Epithelial cell of proximal tubule (primary cell): ENCODE results near the gene RSPO1. TPM values are rescaled to one million over a fixed set of nuclear protein-coding genes. Genes with fewer than 3 reads are reported as not detected.

Experiments
- DNase-seq: peaks from one replicate; pipeline ENCODE4 v3.0.0-alpha.2; 2011; ENCODE audit warnings: low read depth
- H3K4me3 ChIP-seq: 2 replicates; pipeline ENCODE4 v1.5.1; 2011; ENCODE audit warnings: low read depth, mild to moderate bottlenecking, low read length
- total RNA-seq: library from RNA; depleted of rRNA; stranded (reverse); fragments of >200 nt; gene quantifications from 2 replicates; pipeline ENCODE4 v1.2.3, GENCODE V29; 2015
- TF ChIP-seq, protein P1 (sequence below): conservative IDR thresholded peaks from 2 replicates; pipeline ENCODE4 v1.5.1; 2012; ENCODE audit warnings: low read depth, mild to moderate bottlenecking, low read length

Gene RSPO1
- total RNA-seq, 1 donor from 2014 or later = not detected

DNA sequence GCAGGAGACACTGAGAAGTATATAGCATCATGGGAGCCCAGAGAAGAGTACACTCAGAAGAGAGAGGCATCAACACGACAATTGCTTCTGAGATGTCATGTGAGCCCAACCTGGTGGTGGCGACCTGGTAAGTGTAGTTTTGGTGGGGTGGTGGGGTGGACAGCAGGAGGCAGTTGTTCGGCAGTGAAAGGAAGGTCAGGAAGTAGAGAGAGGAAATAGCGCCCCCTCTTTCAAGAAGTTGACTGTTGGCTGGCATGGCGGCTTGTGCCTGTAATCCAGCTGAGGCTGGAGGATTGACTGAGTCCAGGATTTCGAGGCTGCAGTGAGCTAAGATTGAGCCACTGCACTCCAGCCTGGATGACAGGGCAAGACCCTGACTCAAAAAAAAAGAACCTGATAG is 12.6 kb downstream of the RSPO1 start:
- no peak for DNase-seq
- no peak overlapping the region for H3K4me3 ChIP-seq
- TF ChIP-seq, protein P1, sequence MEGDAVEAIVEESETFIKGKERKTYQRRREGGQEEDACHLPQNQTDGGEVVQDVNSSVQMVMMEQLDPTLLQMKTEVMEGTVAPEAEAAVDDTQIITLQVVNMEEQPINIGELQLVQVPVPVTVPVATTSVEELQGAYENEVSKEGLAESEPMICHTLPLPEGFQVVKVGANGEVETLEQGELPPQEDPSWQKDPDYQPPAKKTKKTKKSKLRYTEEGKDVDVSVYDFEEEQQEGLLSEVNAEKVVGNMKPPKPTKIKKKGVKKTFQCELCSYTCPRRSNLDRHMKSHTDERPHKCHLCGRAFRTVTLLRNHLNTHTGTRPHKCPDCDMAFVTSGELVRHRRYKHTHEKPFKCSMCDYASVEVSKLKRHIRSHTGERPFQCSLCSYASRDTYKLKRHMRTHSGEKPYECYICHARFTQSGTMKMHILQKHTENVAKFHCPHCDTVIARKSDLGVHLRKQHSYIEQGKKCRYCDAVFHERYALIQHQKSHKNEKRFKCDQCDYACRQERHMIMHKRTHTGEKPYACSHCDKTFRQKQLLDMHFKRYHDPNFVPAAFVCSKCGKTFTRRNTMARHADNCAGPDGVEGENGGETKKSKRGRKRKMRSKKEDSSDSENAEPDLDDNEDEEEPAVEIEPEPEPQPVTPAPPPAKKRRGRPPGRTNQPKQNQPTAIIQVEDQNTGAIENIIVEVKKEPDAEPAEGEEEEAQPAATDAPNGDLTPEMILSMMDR = no peak

DNA sequence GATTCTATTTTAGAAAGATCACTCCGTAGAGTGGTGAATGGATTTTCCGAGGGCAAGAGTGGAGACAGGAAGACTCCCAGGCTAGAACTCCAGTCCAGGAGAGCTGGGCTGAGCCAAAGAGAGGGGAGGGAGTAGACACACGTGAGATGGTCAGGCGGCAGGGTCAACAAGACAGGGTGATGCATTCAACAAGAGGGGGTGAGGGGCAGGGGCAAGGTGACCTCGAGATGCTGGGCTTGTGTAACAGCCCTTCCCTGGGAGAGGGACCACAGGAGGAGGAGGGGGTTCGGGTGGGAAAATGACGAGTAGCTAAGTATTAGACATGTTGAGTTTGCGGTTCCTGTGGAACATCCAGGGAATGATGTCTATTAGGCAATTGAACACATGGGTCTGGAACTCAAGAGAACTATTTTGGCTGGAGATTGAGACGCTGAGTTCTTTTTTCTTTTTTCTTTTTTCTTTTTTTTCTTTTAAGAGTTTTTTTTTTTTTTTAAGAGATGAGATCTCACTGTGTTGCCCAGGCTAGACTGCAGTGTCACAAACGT is 13.3 kb downstream of the RSPO1 start:
- DNase-seq = no peak
- TF ChIP-seq, protein P1 = no peak

DNA sequence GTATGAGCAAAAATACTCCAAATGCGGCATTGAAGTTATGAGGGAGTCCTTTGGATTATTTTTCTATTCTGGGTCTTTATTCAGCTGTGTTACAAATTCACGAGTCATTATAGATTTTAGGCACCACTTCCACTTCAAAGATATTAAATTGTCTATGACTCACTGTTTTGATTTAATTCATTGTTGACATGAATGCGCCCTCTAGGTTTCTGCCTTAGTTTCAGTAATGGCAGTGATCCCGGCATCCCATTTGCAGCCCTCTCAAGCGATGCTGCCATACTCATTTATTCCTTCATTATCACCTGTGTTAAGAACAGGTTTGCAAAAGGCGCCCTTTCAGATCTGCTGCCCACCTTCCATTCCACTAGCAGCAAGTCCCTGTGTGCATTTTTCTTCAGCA is 14.0 kb downstream of the RSPO1 start:
- H3K4me3 ChIP-seq = no peak overlapping the region
- DNase-seq = no peak
- TF ChIP-seq, protein P1 = no peak

More for the DNA sequence above, 13.3 kb downstream of the RSPO1 start:
- no peak overlapping the region for H3K4me3 ChIP-seq

DNA sequence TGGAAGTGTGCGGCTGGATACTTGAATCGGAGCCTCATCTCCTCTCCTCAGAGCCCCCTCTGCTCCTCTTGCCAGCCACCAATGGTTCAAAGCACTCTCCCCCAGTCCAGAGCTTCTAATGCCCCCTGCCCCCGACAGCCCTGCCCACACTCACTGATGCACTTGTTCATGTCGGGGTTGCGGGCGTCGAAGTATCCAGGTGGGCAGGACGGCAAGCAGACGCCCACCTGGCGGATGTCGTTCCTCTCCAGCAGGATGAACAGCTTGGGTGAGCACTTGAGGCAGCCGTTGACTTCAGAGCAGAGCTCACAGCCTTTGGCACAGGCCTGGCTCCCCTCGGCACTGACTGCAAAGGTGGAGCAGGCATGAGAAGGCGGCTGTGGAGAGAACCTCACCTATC is 18.4 kb downstream of the RSPO1 start:
- TF ChIP-seq, protein P1 = no peak
- no peak for DNase-seq
- H3K4me3 ChIP-seq = no peak overlapping the region

DNA sequence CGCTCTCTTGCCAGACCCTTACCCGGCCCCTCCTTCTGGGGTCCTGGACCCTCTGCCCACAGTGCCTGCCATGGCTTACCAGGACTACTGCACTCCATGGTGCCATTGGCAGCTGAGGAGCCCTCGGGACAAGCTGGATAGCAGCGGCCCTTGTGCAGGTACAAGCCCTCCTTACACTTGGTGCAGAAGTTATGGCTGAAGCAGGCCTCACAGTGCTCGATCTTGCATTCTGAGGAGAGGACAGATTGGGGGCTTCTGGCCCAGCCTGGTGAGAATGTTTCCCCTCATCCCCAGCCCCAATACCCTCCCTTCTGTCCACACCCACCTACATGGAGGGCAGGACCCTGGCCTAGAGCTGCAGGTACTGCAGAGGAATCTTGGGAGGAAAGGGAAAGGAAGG is 20.6 kb downstream of the RSPO1 start:
- no peak overlapping the region for H3K4me3 ChIP-seq
- DNase-seq = no peak
- TF ChIP-seq, protein P1 = no peak

DNA sequence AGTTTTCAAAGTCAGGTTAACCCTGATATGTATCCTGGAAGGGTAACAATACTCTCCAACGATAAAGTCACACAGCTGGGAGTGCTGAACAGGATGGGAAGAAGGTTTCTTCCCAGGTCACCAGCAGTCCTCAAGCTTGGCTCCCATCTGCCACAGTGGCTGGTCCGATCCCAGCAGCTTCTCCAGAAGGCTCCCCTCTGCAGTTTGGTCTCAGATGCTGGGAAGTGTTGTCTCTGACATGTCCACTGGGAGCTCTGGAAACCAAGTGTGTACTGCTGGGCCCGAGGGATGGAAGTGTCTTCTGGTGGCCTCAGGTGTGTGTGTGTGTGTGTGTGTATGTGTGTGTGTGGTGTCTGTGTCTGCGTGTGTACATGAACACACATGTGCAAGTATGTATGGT is 22.5 kb downstream of the RSPO1 start:
- DNase-seq = no peak
- TF ChIP-seq, protein P1 = no peak
- H3K4me3 ChIP-seq = no peak overlapping the region

DNA sequence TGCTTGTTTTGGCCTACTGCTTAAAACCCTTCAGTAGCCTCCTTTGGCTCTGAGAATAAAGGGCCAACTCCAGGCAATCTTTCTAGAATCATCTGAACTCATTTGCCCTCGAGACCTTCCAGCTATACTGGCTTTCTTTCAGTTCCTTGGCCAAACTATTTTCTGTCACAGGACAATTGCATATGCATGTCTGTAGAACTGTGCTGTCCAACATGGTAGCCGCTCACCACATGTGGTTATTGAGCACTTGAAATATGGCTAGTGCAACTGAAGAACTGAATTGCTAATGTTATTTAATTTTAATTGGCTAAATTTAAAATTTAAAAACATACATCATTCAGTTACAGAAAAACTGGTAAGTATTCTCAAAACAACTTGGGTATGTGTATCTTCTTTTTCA is 24.7 kb downstream of the RSPO1 start:
- no peak overlapping the region for H3K4me3 ChIP-seq
- TF ChIP-seq, protein P1 = no peak
- DNase-seq = no peak
